ENCODE data around the gene CDK16.

DNA sequence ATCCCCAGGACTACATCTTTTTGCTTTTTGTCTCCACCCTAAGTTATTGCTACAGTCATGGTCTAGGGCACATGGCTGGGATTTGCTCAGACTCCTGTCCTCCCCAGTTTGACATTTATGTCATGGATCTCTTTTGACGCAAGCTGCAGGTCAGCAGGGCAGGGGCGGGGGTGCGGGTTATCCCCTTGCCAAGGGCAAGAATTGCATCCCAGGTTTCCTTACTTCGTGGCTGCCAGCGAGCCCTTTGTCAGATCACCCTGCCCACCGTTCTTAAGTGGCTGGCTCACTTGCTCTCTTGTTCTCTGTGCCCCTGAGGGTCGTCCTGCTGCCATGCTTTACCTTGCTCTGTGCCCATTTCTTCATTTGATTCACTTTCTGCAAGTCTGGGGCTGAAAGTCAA is 45.9 kb upstream of the CDK16 start:
- TF ChIP-seq, protein P1, sequence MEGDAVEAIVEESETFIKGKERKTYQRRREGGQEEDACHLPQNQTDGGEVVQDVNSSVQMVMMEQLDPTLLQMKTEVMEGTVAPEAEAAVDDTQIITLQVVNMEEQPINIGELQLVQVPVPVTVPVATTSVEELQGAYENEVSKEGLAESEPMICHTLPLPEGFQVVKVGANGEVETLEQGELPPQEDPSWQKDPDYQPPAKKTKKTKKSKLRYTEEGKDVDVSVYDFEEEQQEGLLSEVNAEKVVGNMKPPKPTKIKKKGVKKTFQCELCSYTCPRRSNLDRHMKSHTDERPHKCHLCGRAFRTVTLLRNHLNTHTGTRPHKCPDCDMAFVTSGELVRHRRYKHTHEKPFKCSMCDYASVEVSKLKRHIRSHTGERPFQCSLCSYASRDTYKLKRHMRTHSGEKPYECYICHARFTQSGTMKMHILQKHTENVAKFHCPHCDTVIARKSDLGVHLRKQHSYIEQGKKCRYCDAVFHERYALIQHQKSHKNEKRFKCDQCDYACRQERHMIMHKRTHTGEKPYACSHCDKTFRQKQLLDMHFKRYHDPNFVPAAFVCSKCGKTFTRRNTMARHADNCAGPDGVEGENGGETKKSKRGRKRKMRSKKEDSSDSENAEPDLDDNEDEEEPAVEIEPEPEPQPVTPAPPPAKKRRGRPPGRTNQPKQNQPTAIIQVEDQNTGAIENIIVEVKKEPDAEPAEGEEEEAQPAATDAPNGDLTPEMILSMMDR (IDR thresholded peaks at IDR 0.05; ENCODE audit: extremely low read depth in 1 of 2, insufficient read depth in 1 of 2, low read depth in 1 of 2, low read length in 2 of 2): no peak
- no peak for TF ChIP-seq POLR2A (IDR thresholded peaks at IDR 0.05; ENCODE audit: low read depth, low read length)
- TF ChIP-seq MYC (IDR thresholded peaks at IDR 0.05; ENCODE audit: low read depth, low read length): no peak
- no peak for TF ChIP-seq EZH2 (IDR thresholded peaks at IDR 0.05; ENCODE audit: borderline replicate concordance, low read depth, low read length, severe bottlenecking)

Measured in endothelial cell of umbilical vein (primary cell).